Endothelial cell (in vitro differentiated cells): ENCODE results near the gene VAPB. TPM values are rescaled to one million over a fixed set of nuclear protein-coding genes. Genes with fewer than 3 reads are reported as not detected.

Experiments
- DNase-seq: peaks from one replicate; pipeline ENCODE4 v3.0.0; 2021; ENCODE audit warnings: low spot score
- H3K27ac Mint-ChIP-seq: one replicate; pipeline ENCODE4 v1.8.0; 2021; ENCODE audit warnings: mixed read lengths, inconsistent platforms; ENCODE audit not compliant: unreplicated experiment
- H3K27me3 Mint-ChIP-seq: one replicate; pipeline ENCODE4 v1.8.0; 2021; ENCODE audit warnings: mild to moderate bottlenecking, moderate library complexity, mixed read lengths, inconsistent platforms; ENCODE audit not compliant: unreplicated experiment
- H3K36me3 Mint-ChIP-seq: one replicate; pipeline ENCODE4 v1.8.0; 2021; ENCODE audit warnings: mild to moderate bottlenecking, low read depth, mixed read lengths, inconsistent platforms; ENCODE audit not compliant: unreplicated experiment
- H3K4me1 Mint-ChIP-seq: one replicate; pipeline ENCODE4 v1.8.0; 2021; ENCODE audit warnings: mild to moderate bottlenecking, mixed read lengths, inconsistent platforms; ENCODE audit not compliant: unreplicated experiment
- H3K4me3 Mint-ChIP-seq: one replicate; pipeline ENCODE4 v1.8.0; 2021; ENCODE audit warnings: mild to moderate bottlenecking, mixed read lengths, inconsistent platforms; ENCODE audit not compliant: unreplicated experiment
- H3K9me3 Mint-ChIP-seq: one replicate; pipeline ENCODE4 v1.8.0; 2021; ENCODE audit warnings: mixed read lengths, inconsistent platforms; ENCODE audit not compliant: unreplicated experiment
- CTCF ChIP-seq: fragments of 200-600 bp; sonication (generic); IDR thresholded peaks from one replicate; pipeline ENCODE4 v1.5.0; 2021; ENCODE audit warnings: antibody characterized with exemption; ENCODE audit not compliant: unreplicated experiment
- total RNA-seq: library from RNA; stranded (reverse); fragmentation: NEBNext Ultra II Directional; extraction: Animal tissue kit (Norgen Biotek cat#: 25700); gene quantifications from one replicate; pipeline ENCODE4 v1.2.1, GENCODE V29; 2021; ENCODE audit not compliant: unreplicated experiment

VAPB gene
- total RNA-seq, 1 donor from 2014 or later, result 55.5 TPM

- Mint-ChIP-seq H3K9me3 (no peaks in the 10 kb centered on the region), H3K36me3 (peaks cover 7% of the 10 kb centered on the region), H3K4me3 (no peak overlapping the region), H3K27me3 (peaks cover 4% of the 10 kb centered on the region), H3K4me1 (peaks cover 19% of the 10 kb centered on the region), H3K27ac (no peak overlapping the region)
- no peak for DNase-seq
- no peak for TF ChIP-seq CTCF
Observed at GRCh38 chr20:58388028-58388601, 914 bp upstream of the VAPB start.

- Mint-ChIP-seq H3K4me1 (peaks cover 19% of the 10 kb centered on the region), H3K27me3 (peaks cover 4% of the 10 kb centered on the region), H3K36me3 (peaks cover 7% of the 10 kb centered on the region), H3K4me3 (peak overlapping the region; percentile 95), H3K27ac (peak overlapping the region; percentile 90), H3K9me3 (no peaks in the 10 kb centered on the region)
- no peak for TF ChIP-seq CTCF
- peak; percentile 41 for DNase-seq
Observed at GRCh38 chr20:58389324-58389967, 417 bp downstream of the VAPB start.

- H3K36me3 Mint-ChIP-seq, result peaks cover 7% of the 10 kb centered on the region
- H3K27ac Mint-ChIP-seq, result peak overlapping the region; percentile 90
- DNase-seq, result no peak
- peaks cover 4% of the 10 kb centered on the region for H3K27me3 Mint-ChIP-seq
- H3K9me3 Mint-ChIP-seq, result no peaks in the 10 kb centered on the region
- peak overlapping the region; percentile 95 for H3K4me3 Mint-ChIP-seq
- TF ChIP-seq CTCF, result no peak
- H3K4me1 Mint-ChIP-seq, result peaks cover 19% of the 10 kb centered on the region
Observed at GRCh38 chr20:58389968-58390658, 1.1 kb downstream of the VAPB start.

GRCh38 chr20:58390659-58391035 lies 1.6 kb downstream of the VAPB start:
- DNase-seq, result no peak
- TF ChIP-seq CTCF, result no peak
- H3K4me3 Mint-ChIP-seq, result peak overlapping the region; percentile 95
- H3K27me3 Mint-ChIP-seq, result peaks cover 4% of the 10 kb centered on the region
- peaks cover 19% of the 10 kb centered on the region for H3K4me1 Mint-ChIP-seq
- peak overlapping the region; percentile 90 for H3K27ac Mint-ChIP-seq
- no peaks in the 10 kb centered on the region for H3K9me3 Mint-ChIP-seq
- peaks cover 7% of the 10 kb centered on the region for H3K36me3 Mint-ChIP-seq

GRCh38 chr20:58392286-58392685 lies 3.3 kb downstream of the VAPB start:
- H3K4me3 Mint-ChIP-seq, result no peak overlapping the region
- no peak for TF ChIP-seq CTCF

More at GRCh38 chr20:58392286-58392685, 3.3 kb downstream of the VAPB start:
- Mint-ChIP-seq H3K36me3 (peaks cover 7% of the 10 kb centered on the region), H3K27me3 (peaks cover 4% of the 10 kb centered on the region), H3K4me1 (peaks cover 19% of the 10 kb centered on the region), H3K27ac (no peak overlapping the region), H3K9me3 (no peaks in the 10 kb centered on the region)
- DNase-seq, result no peak
